ENCODE results near the gene SNTG2. TPM values are rescaled to one million over a fixed set of nuclear protein-coding genes. Genes with fewer than 3 reads are reported as not detected.

Gene SNTG2
- polyA plus RNA-seq, 1 experiment, result 0.31 TPM

DNA sequence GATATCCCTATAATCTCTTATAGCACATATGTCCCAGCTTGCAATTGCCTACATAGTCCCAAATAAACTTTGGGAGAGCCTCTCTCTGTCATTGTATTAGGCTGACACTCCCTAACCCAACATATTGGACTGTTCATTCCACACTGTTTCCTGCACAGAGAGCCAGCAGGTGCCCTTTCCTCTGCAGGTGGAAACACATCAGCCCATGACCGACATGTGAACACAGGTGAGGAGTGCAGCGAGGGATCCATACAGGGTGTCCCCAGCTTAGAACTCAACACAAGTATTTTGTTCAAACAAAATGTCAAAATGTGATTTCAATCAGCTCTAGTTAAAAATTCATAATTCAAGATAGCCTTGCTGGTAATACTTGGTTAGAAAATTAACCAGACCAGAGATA lies 412.7 kb downstream of the SNTG2 start:
- H3K36me3 ChIP-seq (ENCODE audit: control insufficient read depth, insufficient read depth, low read length), result no peaks in the 10 kb centered on the region
- H3K27me3 ChIP-seq (ENCODE audit: control insufficient read depth, insufficient read depth, low read length), result no peaks in the 10 kb centered on the region
- TF ChIP-seq, protein P1, sequence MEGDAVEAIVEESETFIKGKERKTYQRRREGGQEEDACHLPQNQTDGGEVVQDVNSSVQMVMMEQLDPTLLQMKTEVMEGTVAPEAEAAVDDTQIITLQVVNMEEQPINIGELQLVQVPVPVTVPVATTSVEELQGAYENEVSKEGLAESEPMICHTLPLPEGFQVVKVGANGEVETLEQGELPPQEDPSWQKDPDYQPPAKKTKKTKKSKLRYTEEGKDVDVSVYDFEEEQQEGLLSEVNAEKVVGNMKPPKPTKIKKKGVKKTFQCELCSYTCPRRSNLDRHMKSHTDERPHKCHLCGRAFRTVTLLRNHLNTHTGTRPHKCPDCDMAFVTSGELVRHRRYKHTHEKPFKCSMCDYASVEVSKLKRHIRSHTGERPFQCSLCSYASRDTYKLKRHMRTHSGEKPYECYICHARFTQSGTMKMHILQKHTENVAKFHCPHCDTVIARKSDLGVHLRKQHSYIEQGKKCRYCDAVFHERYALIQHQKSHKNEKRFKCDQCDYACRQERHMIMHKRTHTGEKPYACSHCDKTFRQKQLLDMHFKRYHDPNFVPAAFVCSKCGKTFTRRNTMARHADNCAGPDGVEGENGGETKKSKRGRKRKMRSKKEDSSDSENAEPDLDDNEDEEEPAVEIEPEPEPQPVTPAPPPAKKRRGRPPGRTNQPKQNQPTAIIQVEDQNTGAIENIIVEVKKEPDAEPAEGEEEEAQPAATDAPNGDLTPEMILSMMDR (IDR thresholded peaks at IDR 0.05; ENCODE audit: insufficient read depth, low read depth, low read length), result no peak
- no peak overlapping the region for H3K4me3 ChIP-seq (ENCODE audit: low read depth, low read length)
- no peak for DNase-seq (ENCODE audit: low read depth)
- ChIA-PET CTCF (no interaction called here), POLR2A (no interaction called here)

DNA sequence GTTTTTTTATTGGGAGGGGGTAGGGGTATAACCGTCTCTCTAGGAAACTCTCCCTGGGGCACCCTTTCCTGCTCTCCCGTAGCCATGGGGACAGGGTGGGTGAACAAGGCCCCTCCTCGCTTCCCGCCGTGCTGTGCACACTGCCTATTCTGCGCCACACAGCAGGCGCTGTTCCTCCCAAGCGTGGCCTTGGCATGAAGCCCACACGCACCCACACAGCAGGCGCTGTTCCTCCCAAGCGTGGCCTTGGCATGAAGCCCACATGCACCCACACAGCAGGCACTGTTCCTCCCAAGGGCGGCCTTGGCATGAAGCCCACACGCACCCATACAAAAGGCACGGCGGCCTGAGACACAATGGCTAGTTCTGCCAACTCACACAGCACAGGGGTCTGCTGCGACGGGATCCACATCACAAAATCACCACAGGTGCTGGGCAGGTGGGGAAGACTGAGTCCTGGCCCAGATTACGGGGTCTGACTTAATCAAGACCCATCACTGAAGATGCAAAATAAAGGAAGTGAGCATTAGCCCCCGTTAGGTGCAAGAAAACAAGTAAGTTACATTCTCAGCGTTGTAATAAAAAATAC lies 416.0 kb downstream of the SNTG2 start:
- no peaks in the 10 kb centered on the region for H3K27me3 ChIP-seq (ENCODE audit: control insufficient read depth, insufficient read depth, low read length)
- TF ChIP-seq, protein P1 (IDR thresholded peaks at IDR 0.05; ENCODE audit: insufficient read depth, low read depth, low read length), result no peak
- ChIA-PET POLR2A (no interaction called here), CTCF (no interaction called here)
- no peak overlapping the region for H3K4me3 ChIP-seq (ENCODE audit: low read depth, low read length)
- no peak for DNase-seq (ENCODE audit: low read depth)
- no peaks in the 10 kb centered on the region for H3K36me3 ChIP-seq (ENCODE audit: control insufficient read depth, insufficient read depth, low read length)

DNA sequence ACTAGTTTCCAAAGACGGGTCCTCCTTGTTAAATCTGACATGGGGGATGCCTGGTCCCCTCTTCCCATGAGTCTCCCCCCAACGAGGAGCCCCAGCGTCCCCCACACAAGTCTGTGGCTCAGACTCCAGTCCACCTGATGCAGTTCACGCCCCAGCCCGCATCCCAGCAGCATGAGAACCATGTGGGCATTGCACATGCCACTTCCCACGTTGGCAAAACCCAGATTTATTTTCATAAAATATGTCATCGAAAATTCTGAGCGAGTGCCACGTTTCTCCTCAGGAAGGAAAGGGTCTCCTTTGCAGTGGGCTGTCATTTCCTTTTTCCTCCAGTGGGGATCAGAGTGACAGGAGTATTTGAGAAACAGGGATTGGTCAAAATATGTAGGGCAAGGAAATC lies 417.0 kb downstream of the SNTG2 start:
- TF ChIP-seq, protein P1 (IDR thresholded peaks at IDR 0.05; ENCODE audit: insufficient read depth, low read depth, low read length), result no peak
- DNase-seq (ENCODE audit: low read depth), result no peak
- ChIA-PET POLR2A (no interaction called here), CTCF (no interaction called here)
- Histone ChIP-seq H3K4me3 (ENCODE audit: low read depth, low read length) (no peak overlapping the region), H3K27me3 (ENCODE audit: control insufficient read depth, insufficient read depth, low read length) (no peaks in the 10 kb centered on the region), H3K36me3 (ENCODE audit: control insufficient read depth, insufficient read depth, low read length) (no peaks in the 10 kb centered on the region)

DNA sequence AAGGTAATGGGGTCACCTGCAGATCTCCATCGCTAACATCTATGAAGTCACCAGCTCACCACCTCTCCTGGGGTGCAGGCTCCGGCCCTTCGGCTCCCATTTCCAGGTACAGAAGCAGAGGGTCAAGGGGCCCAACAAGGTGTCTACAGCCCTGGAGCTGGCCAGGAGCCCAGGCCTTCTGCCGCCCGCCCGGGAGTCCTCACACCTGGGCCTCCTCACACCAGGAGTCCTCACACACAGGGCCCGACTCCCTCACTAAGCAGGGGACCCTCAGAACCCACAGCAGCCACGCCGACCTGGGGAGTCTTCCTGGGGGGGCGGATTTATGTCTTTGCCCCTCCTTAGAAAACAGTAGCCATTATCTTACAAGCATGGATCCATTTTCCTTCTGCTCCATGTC lies 419.3 kb downstream of the SNTG2 start:
- POLR2A ChIA-PET, result no interaction called here
- Histone ChIP-seq H3K27me3 (ENCODE audit: control insufficient read depth, insufficient read depth, low read length) (no peaks in the 10 kb centered on the region), H3K36me3 (ENCODE audit: control insufficient read depth, insufficient read depth, low read length) (no peaks in the 10 kb centered on the region), H3K4me3 (ENCODE audit: low read depth, low read length) (no peak overlapping the region)
- CTCF ChIA-PET, result no interaction called here
- no peak for DNase-seq (ENCODE audit: low read depth)
- TF ChIP-seq, protein P1 (IDR thresholded peaks at IDR 0.05; ENCODE audit: insufficient read depth, low read depth, low read length), result no peak

DNA sequence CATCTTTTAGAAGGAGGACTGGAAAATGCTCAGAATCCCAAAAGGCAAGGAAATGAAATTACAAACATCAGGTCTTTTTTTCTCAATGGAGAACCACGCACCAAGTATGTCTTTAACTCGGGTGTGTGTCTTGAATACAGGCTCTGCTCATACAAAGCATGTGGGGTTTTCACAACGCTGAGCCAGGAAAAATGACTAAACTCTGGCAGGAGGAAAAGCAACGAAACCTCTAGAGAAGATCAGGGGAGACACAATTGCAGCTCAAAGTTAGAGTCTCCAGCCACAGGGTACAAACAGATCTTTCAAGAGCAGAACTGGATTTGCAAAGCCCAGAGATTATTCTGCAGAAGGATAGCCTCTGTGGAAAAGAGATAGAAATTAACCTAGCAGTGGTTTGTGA lies 419.8 kb downstream of the SNTG2 start:
- TF ChIP-seq, protein P1 (IDR thresholded peaks at IDR 0.05; ENCODE audit: insufficient read depth, low read depth, low read length), result no peak
- no peaks in the 10 kb centered on the region for H3K27me3 ChIP-seq (ENCODE audit: control insufficient read depth, insufficient read depth, low read length)
- H3K4me3 ChIP-seq (ENCODE audit: low read depth, low read length), result no peak overlapping the region
- ChIA-PET CTCF (no interaction called here), POLR2A (no interaction called here)
- no peak for DNase-seq (ENCODE audit: low read depth)
- H3K36me3 ChIP-seq (ENCODE audit: control insufficient read depth, insufficient read depth, low read length), result no peaks in the 10 kb centered on the region

All from BJ (cell line).